ENCODE results near the gene RPE65. TPM values are rescaled to one million over a fixed set of nuclear protein-coding genes. Genes with fewer than 3 reads are reported as not detected.

Gene RPE65
- total and polyA plus RNA-seq, 2 experiments from 2014 or later: not detected

DNA sequence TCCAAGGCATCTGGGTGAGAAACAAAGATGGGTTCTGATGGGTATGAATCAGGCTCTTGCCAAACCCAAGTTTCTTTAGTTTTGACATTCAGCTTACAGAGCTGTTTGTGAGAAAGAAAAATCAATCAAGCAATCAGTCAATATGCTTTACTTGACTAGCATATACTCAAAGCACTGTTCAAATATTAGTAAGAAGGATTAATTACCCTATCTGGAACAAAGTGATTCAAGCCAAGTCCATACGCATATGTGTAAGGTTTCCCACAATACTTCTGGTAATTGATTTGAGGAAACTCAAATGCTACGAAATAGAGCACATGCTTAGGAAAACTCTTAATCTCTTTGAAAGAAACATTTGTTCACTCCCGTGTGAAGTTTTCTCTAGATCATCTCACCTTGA lies 18.7 kb downstream of the RPE65 start:
- H4K20me1 ChIP-seq (ENCODE audit: insufficient read depth): no peaks in the 10 kb centered on the region
- no peaks in the 10 kb centered on the region for H3K9me3 ChIP-seq (ENCODE audit: low read depth)
- in situ Hi-C loops (cut with MboI): no loop called here
- no peaks in the 10 kb centered on the region for H3K4me1 ChIP-seq (ENCODE audit: insufficient read depth)
- no peak for DNase-seq
- no peak overlapping the region for H3K27ac ChIP-seq
- no peak overlapping the region for H3K9ac ChIP-seq
- no peak overlapping the region for H2AFZ ChIP-seq
- no peaks in the 10 kb centered on the region for H3K79me2 ChIP-seq (ENCODE audit: insufficient read depth)
- no peaks in the 10 kb centered on the region for H3K36me3 ChIP-seq (ENCODE audit: low read depth)
- H3K27me3 ChIP-seq (replicated peaks; ENCODE audit: insufficient read depth): no peaks in the 10 kb centered on the region
- no peak overlapping the region for H3K4me3 ChIP-seq
- H3F3A ChIP-seq (ENCODE audit: insufficient read depth): no peaks in the 10 kb centered on the region
- 83% methylated on average over 3 of the region's 3 CpGs for WGBS, 2 experiments (ENCODE audit: low coverage in 1 of 2, low lambda C conversion rate in 2 of 2, missing lambda C conversion rate in 2 of 2)
- no peak overlapping the region for H3K4me2 ChIP-seq (ENCODE audit: unreplicated experiment)
- H3K9me2 ChIP-seq (ENCODE audit: insufficient read depth): no peaks in the 10 kb centered on the region
- TF ChIP-seq EZH2 (IDR thresholded peaks at IDR 0.05; ENCODE audit: insufficient read depth, poor library complexity, severe bottlenecking) (no peak), EZH2phosphoT487 (IDR thresholded peaks at IDR 0.05; ENCODE audit: insufficient read depth, low read depth) (no peak)

DNA sequence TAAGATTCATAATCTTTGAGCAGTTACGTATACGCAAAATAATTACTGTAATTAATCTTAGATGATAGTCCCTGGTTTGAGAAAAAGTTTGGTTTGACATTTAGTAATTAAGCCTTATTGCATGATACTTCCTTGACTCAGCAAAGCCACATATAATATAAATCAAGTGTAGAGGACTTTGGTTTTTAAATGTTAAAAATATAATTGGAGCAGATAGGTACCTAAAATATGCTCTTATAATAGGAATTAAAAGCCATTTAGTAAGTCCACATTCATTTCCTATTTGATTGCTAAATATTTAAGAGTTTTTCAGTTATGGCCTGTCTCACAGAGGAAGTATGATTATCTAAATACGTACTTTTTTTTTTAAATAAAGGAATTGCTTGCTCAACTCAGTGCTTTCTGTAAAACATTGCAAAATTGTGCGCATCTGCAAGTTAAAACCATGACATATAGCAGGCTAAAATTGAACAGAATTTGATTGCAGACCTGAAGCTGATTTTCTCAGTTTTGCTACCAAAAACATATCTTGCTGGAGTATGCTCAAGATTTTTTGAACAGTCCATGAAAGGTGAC lies 20.4 kb downstream of the RPE65 start:
- 80 to 89% methylated on average over 4 of the region's 4 CpGs for WGBS, 2 experiments (ENCODE audit: low coverage in 1 of 2, low lambda C conversion rate in 2 of 2, missing lambda C conversion rate in 2 of 2)
- in situ Hi-C loops (cut with MboI): no loop called here
- Histone ChIP-seq H3K9me3 (ENCODE audit: low read depth) (no peaks in the 10 kb centered on the region), H3K4me1 (ENCODE audit: insufficient read depth) (no peaks in the 10 kb centered on the region), H3K4me3 (no peak overlapping the region), H3F3A (ENCODE audit: insufficient read depth) (no peaks in the 10 kb centered on the region), H3K4me2 (ENCODE audit: unreplicated experiment) (no peak overlapping the region), H3K9ac (no peak overlapping the region), H3K27ac (no peak overlapping the region), H4K20me1 (ENCODE audit: insufficient read depth) (no peaks in the 10 kb centered on the region), H2AFZ (no peak overlapping the region), H3K9me2 (ENCODE audit: insufficient read depth) (no peaks in the 10 kb centered on the region), H3K79me2 (ENCODE audit: insufficient read depth) (no peaks in the 10 kb centered on the region), H3K27me3 (replicated peaks; ENCODE audit: insufficient read depth) (no peaks in the 10 kb centered on the region), H3K36me3 (ENCODE audit: low read depth) (no peaks in the 10 kb centered on the region)
- TF ChIP-seq EZH2 (IDR thresholded peaks at IDR 0.05; ENCODE audit: insufficient read depth, poor library complexity, severe bottlenecking) (no peak), EZH2phosphoT487 (IDR thresholded peaks at IDR 0.05; ENCODE audit: insufficient read depth, low read depth) (no peak)
- DNase-seq: no peak

GRCh38 chr1:68426594-68426993 lies 23.2 kb downstream of the RPE65 start:
- Histone ChIP-seq H3K4me1 (ENCODE audit: insufficient read depth) (no peaks in the 10 kb centered on the region), H2AFZ (no peak overlapping the region), H3K4me3 (no peak overlapping the region), H4K20me1 (ENCODE audit: insufficient read depth) (no peaks in the 10 kb centered on the region), H3F3A (ENCODE audit: insufficient read depth) (no peaks in the 10 kb centered on the region), H3K9ac (no peak overlapping the region), H3K4me2 (ENCODE audit: unreplicated experiment) (no peak overlapping the region), H3K79me2 (ENCODE audit: insufficient read depth) (no peaks in the 10 kb centered on the region), H3K27me3 (replicated peaks; ENCODE audit: insufficient read depth) (no peaks in the 10 kb centered on the region), H3K9me3 (ENCODE audit: low read depth) (no peaks in the 10 kb centered on the region), H3K9me2 (ENCODE audit: insufficient read depth) (no peaks in the 10 kb centered on the region), H3K36me3 (ENCODE audit: low read depth) (no peaks in the 10 kb centered on the region), H3K27ac (no peak overlapping the region)
- in situ Hi-C loops (cut with MboI): no loop called here
- 36 to 43% methylated on average over 2 of the region's 2 CpGs for WGBS, 2 experiments (ENCODE audit: low coverage in 1 of 2, low lambda C conversion rate in 2 of 2, missing lambda C conversion rate in 2 of 2)
- no peak for TF ChIP-seq EZH2phosphoT487 (IDR thresholded peaks at IDR 0.05; ENCODE audit: insufficient read depth, low read depth)
- TF ChIP-seq EZH2 (IDR thresholded peaks at IDR 0.05; ENCODE audit: insufficient read depth, poor library complexity, severe bottlenecking): no peak
- no peak for DNase-seq

DNA sequence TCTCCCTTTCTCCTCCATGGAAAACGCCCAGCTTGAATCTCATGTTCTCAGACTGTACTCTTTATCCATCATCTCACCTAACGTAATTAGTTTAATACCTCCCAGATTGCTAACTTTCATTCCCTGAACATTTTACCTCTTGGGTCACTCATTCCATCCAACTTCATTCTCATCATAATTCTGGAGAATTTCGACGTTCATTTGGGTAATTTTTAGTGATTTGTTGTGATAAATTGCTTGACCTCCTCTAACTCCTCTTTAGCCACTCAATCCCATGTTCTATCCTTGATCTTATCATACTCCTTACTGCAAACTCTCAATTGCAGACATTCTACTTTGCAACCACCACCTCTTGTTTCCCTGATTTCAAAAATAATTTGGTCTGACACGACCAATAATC lies 28.4 kb downstream of the RPE65 start:
- in situ Hi-C loops (cut with MboI): no loop called here
- no peaks in the 10 kb centered on the region for H3K36me3 ChIP-seq (ENCODE audit: low read depth)
- no peaks in the 10 kb centered on the region for H3K4me1 ChIP-seq (ENCODE audit: insufficient read depth)
- no peak overlapping the region for H3K4me3 ChIP-seq
- no peak overlapping the region for H2AFZ ChIP-seq
- H3K9me3 ChIP-seq (ENCODE audit: low read depth): no peaks in the 10 kb centered on the region
- no peaks in the 10 kb centered on the region for H3K79me2 ChIP-seq (ENCODE audit: insufficient read depth)
- no peak overlapping the region for H3K4me2 ChIP-seq (ENCODE audit: unreplicated experiment)
- no peaks in the 10 kb centered on the region for H3K9me2 ChIP-seq (ENCODE audit: insufficient read depth)
- H3K27me3 ChIP-seq (replicated peaks; ENCODE audit: insufficient read depth): no peaks in the 10 kb centered on the region
- no peak overlapping the region for H3K9ac ChIP-seq
- no peak for TF ChIP-seq EZH2 (IDR thresholded peaks at IDR 0.05; ENCODE audit: insufficient read depth, poor library complexity, severe bottlenecking)
- TF ChIP-seq EZH2phosphoT487 (IDR thresholded peaks at IDR 0.05; ENCODE audit: insufficient read depth, low read depth): no peak
- WGBS, 2 experiments (ENCODE audit: low coverage in 1 of 2, low lambda C conversion rate in 2 of 2, missing lambda C conversion rate in 2 of 2): 59 to 70% methylated on average over 5 of the region's 5 CpGs
- no peak for DNase-seq
- H3F3A ChIP-seq (ENCODE audit: insufficient read depth): no peaks in the 10 kb centered on the region
- H3K27ac ChIP-seq: no peak overlapping the region
- H4K20me1 ChIP-seq (ENCODE audit: insufficient read depth): no peaks in the 10 kb centered on the region

DNA sequence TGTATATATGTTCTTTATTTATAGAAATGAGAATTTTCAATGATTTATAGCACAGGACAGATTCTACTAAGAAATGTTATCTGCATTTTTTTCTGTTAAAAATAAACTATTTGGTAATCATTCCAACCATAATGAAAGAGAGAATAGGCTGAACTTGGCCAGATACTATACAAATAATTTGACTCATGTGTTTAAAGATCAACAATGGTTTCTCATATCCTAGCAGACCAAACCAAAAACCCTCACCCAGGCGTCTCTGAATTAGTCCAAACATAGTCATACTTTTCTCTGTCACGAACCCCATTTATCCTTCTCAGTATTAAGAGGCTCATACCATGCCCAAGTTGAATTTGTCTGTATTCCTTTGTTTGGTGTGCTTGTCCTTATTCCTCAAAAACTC lies 40.3 kb downstream of the RPE65 start:
- Histone ChIP-seq H3K4me3 (no peak overlapping the region), H3K79me2 (ENCODE audit: insufficient read depth) (no peaks in the 10 kb centered on the region), H3K27ac (no peak overlapping the region), H2AFZ (no peak overlapping the region), H3K9me2 (ENCODE audit: insufficient read depth) (no peaks in the 10 kb centered on the region), H3F3A (ENCODE audit: insufficient read depth) (no peaks in the 10 kb centered on the region), H3K4me1 (ENCODE audit: insufficient read depth) (0 out of 2 replicates have a peak, but pooled peaks cover 10% of the 10 kb centered on the region), H3K9me3 (ENCODE audit: low read depth) (no peaks in the 10 kb centered on the region), H3K4me2 (ENCODE audit: unreplicated experiment) (no peak overlapping the region), H4K20me1 (ENCODE audit: insufficient read depth) (no peaks in the 10 kb centered on the region), H3K36me3 (ENCODE audit: low read depth) (no peaks in the 10 kb centered on the region), H3K9ac (no peak overlapping the region), H3K27me3 (replicated peaks; ENCODE audit: insufficient read depth) (no peaks in the 10 kb centered on the region)
- DNase-seq: peak; percentile 46
- in situ Hi-C loops (cut with MboI): no loop called here
- TF ChIP-seq EZH2 (IDR thresholded peaks at IDR 0.05; ENCODE audit: insufficient read depth, poor library complexity, severe bottlenecking) (no peak), EZH2phosphoT487 (IDR thresholded peaks at IDR 0.05; ENCODE audit: insufficient read depth, low read depth) (no peak)
- WGBS, 2 experiments (ENCODE audit: low coverage in 1 of 2, low lambda C conversion rate in 2 of 2, missing lambda C conversion rate in 2 of 2): 26 to 27% methylated on average over 2 of the region's 2 CpGs
